HG02884 (cell line): ENCODE data around the gene NEXN.
"Not testable (repeated sequence)": the region's sequence is repeated elsewhere in the genome, so short reads cannot be mapped to it uniquely, and the experiment has no call there.

Experiments
- ATAC-seq: cut with Tn5 transposase; IDR thresholded peaks from one replicate; pipeline ENCODE4 v1.9.1; 2021; ENCODE audit warnings: mild to moderate bottlenecking, moderate library complexity; ENCODE audit not compliant: unreplicated experiment

NEXN gene

GRCh38 chr1:77905603-77906002, 17.2 kb downstream of the NEXN start:
- no peak for ATAC-seq

- ATAC-seq: no peak
Measured at GRCh38 chr1:77906019-77906545, 17.7 kb downstream of the NEXN start.

GRCh38 chr1:77906624-77907023, 18.2 kb downstream of the NEXN start:
- no peak for ATAC-seq

GRCh38 chr1:77910116-77910515, 21.7 kb downstream of the NEXN start:
- no peak for ATAC-seq

- not testable (repeated sequence) for ATAC-seq
Measured at GRCh38 chr1:77918918-77919317, 30.5 kb downstream of the NEXN start.

- no peak for ATAC-seq
Measured at GRCh38 chr1:77925518-77925917, 37.1 kb downstream of the NEXN start.

- ATAC-seq: no peak
Measured at GRCh38 chr1:77925956-77926355, 37.5 kb downstream of the NEXN start.

GRCh38 chr1:77926561-77927357, 38.3 kb downstream of the NEXN start:
- ATAC-seq: peak; percentile 53

GRCh38 chr1:77927414-77927813, 39.0 kb downstream of the NEXN start:
- no peak for ATAC-seq

GRCh38 chr1:77929806-77930205, 41.4 kb downstream of the NEXN start:
- no peak for ATAC-seq

- ATAC-seq: no peak
Measured at GRCh38 chr1:77938651-77939050, 50.2 kb downstream of the NEXN start.

GRCh38 chr1:77940921-77941570, 52.6 kb downstream of the NEXN start:
- ATAC-seq: no peak

- no peak for ATAC-seq
Measured at GRCh38 chr1:77942400-77943140, 54.1 kb downstream of the NEXN start.

- no peak for ATAC-seq
Measured at GRCh38 chr1:77945345-77945744, 56.9 kb downstream of the NEXN start.

GRCh38 chr1:77948841-77949424, 60.5 kb downstream of the NEXN start:
- no peak for ATAC-seq

GRCh38 chr1:77950873-77951272, 62.4 kb downstream of the NEXN start:
- ATAC-seq: peak; percentile 67

- no peak for ATAC-seq
Measured at GRCh38 chr1:77951328-77951727, 62.9 kb downstream of the NEXN start.

- no peak for ATAC-seq
Measured at GRCh38 chr1:77953907-77954306, 65.5 kb downstream of the NEXN start.

GRCh38 chr1:77954521-77954920, 66.1 kb downstream of the NEXN start:
- no peak for ATAC-seq

GRCh38 chr1:77955709-77956108, 67.3 kb downstream of the NEXN start:
- no peak for ATAC-seq

GRCh38 chr1:77956464-77956863, 68.0 kb downstream of the NEXN start:
- no peak for ATAC-seq
